Measurements from ENCODE around the gene SPANXN4.

The SPANXN4 gene, protein sequence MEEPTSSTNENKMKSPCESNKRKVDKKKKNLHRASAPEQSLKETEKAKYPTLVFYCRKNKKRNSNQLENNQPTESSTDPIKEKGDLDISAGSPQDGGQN

GRCh38 chrX:143025628-143026027 is at the start of gene SPANXN4:
SPANXN4 (plus strand) TSS chrX:143025928; CDS start chrX:143026015, 87 bp downstream.
- no peaks in the 10 kb centered on the region for H3K9me3 ChIP-seq (ENCODE audit: insufficient read depth, low read length)
- no peaks in the 10 kb centered on the region for H3K79me2 ChIP-seq (ENCODE audit: insufficient read depth, low read length)
- H3K4me2 ChIP-seq (ENCODE audit: low read depth, low read length, poor library complexity, severe bottlenecking): no peak within 1 kb of the TSS
- no peaks in the 10 kb centered on the region for H3K36me3 ChIP-seq (ENCODE audit: low read length)
- H3K27ac ChIP-seq (ENCODE audit: low read depth, low read length): no peak within 1 kb of the TSS
- no peak within 1 kb of the TSS for H2AFZ ChIP-seq (ENCODE audit: low read depth, low read length, severe bottlenecking)
- no peak within 1 kb of the TSS for H3K4me3 ChIP-seq (ENCODE audit: insufficient read depth, low read length, poor library complexity, severe bottlenecking)
- H3K27me3 ChIP-seq (ENCODE audit: low read length): no peaks in the 10 kb centered on the region
- TF ChIP-seq, protein P1, sequence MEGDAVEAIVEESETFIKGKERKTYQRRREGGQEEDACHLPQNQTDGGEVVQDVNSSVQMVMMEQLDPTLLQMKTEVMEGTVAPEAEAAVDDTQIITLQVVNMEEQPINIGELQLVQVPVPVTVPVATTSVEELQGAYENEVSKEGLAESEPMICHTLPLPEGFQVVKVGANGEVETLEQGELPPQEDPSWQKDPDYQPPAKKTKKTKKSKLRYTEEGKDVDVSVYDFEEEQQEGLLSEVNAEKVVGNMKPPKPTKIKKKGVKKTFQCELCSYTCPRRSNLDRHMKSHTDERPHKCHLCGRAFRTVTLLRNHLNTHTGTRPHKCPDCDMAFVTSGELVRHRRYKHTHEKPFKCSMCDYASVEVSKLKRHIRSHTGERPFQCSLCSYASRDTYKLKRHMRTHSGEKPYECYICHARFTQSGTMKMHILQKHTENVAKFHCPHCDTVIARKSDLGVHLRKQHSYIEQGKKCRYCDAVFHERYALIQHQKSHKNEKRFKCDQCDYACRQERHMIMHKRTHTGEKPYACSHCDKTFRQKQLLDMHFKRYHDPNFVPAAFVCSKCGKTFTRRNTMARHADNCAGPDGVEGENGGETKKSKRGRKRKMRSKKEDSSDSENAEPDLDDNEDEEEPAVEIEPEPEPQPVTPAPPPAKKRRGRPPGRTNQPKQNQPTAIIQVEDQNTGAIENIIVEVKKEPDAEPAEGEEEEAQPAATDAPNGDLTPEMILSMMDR (IDR thresholded peaks at IDR 0.05; ENCODE audit: insufficient read depth, low read length, poor library complexity, severe bottlenecking): no peak
- no peak for TF ChIP-seq EZH2phosphoT487 (conservative IDR thresholded peaks at IDR 0.05; ENCODE audit: low read length)
- no peaks in the 10 kb centered on the region for H3F3A ChIP-seq (ENCODE audit: insufficient read depth)
- H3K9ac ChIP-seq (ENCODE audit: low read length): no peak within 1 kb of the TSS
- H4K20me1 ChIP-seq (ENCODE audit: low read depth, low read length): no peaks in the 10 kb centered on the region
- no peaks in the 10 kb centered on the region for H3K9me2 ChIP-seq (replicated peaks; ENCODE audit: insufficient read depth, low read length)

DNA sequence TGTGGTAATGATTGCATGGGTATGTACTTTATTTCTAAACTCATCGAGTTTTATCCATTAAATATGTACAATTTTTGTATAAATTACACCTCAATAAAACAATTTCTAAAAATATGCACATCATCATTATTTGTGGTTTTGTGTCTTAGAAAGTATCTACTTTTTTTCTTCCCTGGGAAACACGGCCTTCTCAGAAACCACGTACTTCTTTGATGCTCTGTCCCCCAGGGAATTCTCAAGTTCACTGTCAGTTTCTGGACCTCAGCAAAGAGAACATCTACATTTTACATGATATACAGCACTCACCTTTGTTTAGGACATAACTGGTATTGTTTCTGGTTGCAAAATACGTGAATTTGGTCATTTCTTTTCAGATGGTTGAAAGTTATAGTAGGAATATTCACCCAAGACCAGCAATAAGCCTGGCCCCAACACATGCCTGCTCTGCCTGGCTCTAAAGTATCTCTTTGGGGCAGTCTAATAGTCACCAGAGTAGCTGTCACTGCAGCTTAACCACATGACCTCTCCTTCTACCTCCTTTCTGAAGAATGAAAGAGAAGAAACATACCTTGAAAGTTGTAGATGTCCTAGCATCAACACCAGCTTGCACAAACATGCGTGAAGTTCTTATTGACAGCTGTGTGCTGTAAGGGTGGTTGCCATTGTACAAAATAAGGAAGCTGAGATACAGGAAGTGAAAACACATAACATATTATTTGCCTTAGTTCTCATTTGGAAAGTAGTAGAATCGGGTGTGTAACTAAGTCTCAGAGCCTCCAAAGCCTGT is 48.4 kb upstream of the SPANXN4 start:
- no peaks in the 10 kb centered on the region for H3K36me3 ChIP-seq (ENCODE audit: low read length)
- no peak overlapping the region for H3K4me2 ChIP-seq (ENCODE audit: low read depth, low read length, poor library complexity, severe bottlenecking)
- TF ChIP-seq, protein P1 (IDR thresholded peaks at IDR 0.05; ENCODE audit: insufficient read depth, low read length, poor library complexity, severe bottlenecking): no peak
- TF ChIP-seq EZH2phosphoT487 (conservative IDR thresholded peaks at IDR 0.05; ENCODE audit: low read length): no peak
- no peak overlapping the region for H3K4me3 ChIP-seq (ENCODE audit: insufficient read depth, low read length, poor library complexity, severe bottlenecking)
- H3K9me2 ChIP-seq (replicated peaks; ENCODE audit: insufficient read depth, low read length): no peaks in the 10 kb centered on the region
- H3K27me3 ChIP-seq (ENCODE audit: low read length): no peaks in the 10 kb centered on the region
- H3K9ac ChIP-seq (ENCODE audit: low read length): no peak overlapping the region
- H3F3A ChIP-seq (ENCODE audit: insufficient read depth): no peaks in the 10 kb centered on the region
- no peak overlapping the region for H3K27ac ChIP-seq (ENCODE audit: low read depth, low read length)
- no peaks in the 10 kb centered on the region for H3K79me2 ChIP-seq (ENCODE audit: insufficient read depth, low read length)
- H2AFZ ChIP-seq (ENCODE audit: low read depth, low read length, severe bottlenecking): no peak overlapping the region
- no peaks in the 10 kb centered on the region for H4K20me1 ChIP-seq (ENCODE audit: low read depth, low read length)
- no peaks in the 10 kb centered on the region for H3K9me3 ChIP-seq (ENCODE audit: insufficient read depth, low read length)

DNA sequence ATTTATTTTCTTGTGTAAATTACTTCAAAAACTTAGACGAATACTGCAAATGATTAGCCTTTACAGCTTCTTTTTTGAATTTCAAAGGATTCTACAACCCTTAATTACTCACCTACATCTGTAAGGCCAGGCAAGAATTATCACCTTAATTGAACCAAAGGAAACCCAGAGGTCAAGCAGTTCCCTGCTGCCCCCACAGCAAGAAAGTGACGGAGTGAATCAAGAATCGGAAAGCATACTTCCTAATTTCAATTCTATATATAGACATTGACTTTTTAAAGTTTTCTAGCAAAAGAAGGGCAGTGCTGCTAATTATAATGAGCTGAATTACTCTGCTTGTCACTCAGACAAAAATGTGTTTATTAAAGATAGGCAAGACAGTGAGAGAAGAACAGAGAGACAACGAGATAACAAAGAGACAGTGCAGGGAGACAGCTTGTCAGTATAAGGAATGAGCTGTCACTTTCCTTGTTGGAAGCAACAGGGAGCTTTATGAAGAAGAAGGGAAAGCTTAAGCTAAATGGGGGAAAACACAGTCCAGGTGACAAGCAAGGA is 47.5 kb upstream of the SPANXN4 start:
- no peak overlapping the region for H3K9ac ChIP-seq (ENCODE audit: low read length)
- no peak overlapping the region for H3K4me3 ChIP-seq (ENCODE audit: insufficient read depth, low read length, poor library complexity, severe bottlenecking)
- H2AFZ ChIP-seq (ENCODE audit: low read depth, low read length, severe bottlenecking): no peak overlapping the region
- H3F3A ChIP-seq (ENCODE audit: insufficient read depth): no peaks in the 10 kb centered on the region
- H3K9me3 ChIP-seq (ENCODE audit: insufficient read depth, low read length): no peaks in the 10 kb centered on the region
- no peak overlapping the region for H3K27ac ChIP-seq (ENCODE audit: low read depth, low read length)
- no peaks in the 10 kb centered on the region for H3K27me3 ChIP-seq (ENCODE audit: low read length)
- no peaks in the 10 kb centered on the region for H3K79me2 ChIP-seq (ENCODE audit: insufficient read depth, low read length)
- H3K36me3 ChIP-seq (ENCODE audit: low read length): no peaks in the 10 kb centered on the region
- H4K20me1 ChIP-seq (ENCODE audit: low read depth, low read length): no peaks in the 10 kb centered on the region
- no peak overlapping the region for H3K4me2 ChIP-seq (ENCODE audit: low read depth, low read length, poor library complexity, severe bottlenecking)
- TF ChIP-seq, protein P1 (IDR thresholded peaks at IDR 0.05; ENCODE audit: insufficient read depth, low read length, poor library complexity, severe bottlenecking): no peak
- no peak for TF ChIP-seq EZH2phosphoT487 (conservative IDR thresholded peaks at IDR 0.05; ENCODE audit: low read length)
- no peaks in the 10 kb centered on the region for H3K9me2 ChIP-seq (replicated peaks; ENCODE audit: insufficient read depth, low read length)
